ENCODE measurements around the gene BCO1.

GRCh38 chr16:81201267-81201666 lies 37.2 kb upstream of the BCO1 start:
- TF ChIP-seq SP1 (IDR thresholded peaks at IDR 0.05) (no peak), CTCF (IDR thresholded peaks at IDR 0.05; ENCODE audit: low read depth, low read length, missing input control) (no peak), ZBTB33 (IDR thresholded peaks at IDR 0.05) (no peak), REST (IDR thresholded peaks at IDR 0.05) (no peak), MAX (IDR thresholded peaks at IDR 0.05) (peak; percentile 59)

All from liver (tissue), 3 donors.